ENCODE results near the gene SCN10A.

Gene SCN10A

DNA sequence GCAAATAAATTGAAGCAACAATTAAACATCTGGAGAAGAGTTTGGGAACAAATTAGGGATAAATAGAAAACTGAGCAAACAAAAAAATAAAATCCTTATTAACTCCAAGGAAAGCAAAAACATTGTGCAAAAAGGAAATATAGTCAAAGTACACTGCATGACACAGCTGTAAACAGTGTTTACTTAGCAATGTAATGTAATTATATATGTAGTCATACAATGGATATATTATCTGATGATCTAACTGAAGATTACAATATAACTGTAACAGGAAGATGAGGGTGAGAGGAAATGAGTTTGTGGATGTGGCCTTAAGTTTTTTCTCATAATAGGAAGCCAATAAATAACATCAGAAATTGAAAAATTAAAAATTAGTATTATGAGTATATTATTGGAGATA is 42.5 kb downstream of the SCN10A start:
- DNase-seq (ENCODE audit: low spot score), result no peak

DNA sequence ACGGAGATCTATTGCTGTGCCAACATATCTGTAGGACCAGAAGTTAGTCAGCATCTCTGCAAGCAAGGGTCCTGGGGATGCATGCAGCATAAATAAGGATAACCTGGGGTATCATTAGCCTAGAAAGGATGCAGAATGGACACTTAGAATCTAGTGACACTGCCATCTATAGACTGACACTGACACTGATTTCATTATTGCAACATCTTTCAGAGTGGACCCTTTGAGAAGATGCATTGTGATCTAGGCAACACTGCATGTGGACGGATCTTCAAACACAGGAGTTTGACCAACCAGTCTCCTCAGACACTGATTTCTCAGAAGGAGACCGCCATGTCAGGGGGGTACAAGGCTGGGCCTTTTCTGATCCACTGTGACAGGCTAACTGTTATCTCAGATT is 52.4 kb downstream of the SCN10A start:
- DNase-seq (ENCODE audit: low spot score), result no peak

DNA sequence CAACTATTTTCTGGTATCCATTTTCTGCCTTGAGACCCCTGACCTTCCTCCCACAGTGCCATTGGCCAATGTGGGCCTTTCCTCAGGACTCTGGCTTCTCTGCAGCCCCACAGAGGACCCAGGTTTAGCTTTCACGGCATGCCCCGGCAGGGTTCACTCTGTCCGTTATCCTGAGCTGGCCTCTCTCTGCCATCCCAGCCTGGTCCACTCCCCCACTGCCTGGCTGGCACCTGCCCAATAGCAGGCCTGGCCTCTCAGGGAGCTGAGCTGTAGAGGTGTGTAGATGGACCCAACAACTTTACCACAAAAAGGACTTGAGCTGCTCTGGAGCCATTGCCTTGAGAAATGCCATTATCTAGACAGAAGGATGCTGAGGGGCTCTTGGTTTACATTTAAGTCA is 57.5 kb downstream of the SCN10A start:
- no peak for DNase-seq (ENCODE audit: low spot score)

DNA sequence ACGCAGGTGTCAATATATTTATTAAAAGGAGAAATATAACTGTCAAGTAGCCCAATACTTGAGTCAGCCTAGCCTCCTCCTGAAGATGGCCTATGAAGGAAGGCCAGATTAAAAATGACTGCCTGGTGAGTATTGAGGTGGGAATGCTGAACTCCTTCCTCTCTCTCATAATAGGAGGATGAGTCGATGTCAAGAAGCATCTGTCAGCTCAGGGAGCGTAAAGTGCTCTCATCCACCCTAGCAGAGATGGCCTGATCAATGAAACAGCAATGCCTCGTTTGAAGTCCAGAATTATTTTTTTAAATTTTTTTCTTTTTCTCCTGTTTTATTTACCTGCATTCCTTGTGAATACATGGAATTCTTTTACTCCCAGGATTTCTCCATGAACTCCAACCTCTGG is 58.3 kb downstream of the SCN10A start:
- no peak for DNase-seq (ENCODE audit: low spot score)

DNA sequence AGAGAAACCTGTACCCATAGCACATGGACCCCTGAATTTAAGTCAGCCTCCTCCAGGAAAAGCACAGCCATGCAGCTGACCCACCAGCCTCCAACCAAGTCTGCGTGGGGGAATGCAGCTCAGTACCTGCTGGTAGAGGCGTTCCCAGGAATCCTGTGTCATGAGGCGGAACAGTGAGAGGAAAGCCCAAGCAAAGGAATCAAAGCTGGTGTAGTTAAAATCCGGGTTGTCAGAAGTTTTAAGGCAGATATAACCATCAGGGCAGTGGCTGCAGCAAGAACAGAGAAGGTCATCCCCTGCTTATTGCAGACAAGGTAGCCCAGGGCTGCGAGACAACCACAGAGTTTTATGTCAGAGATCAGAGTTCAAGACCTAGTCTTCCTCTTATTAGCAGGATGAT is 59.1 kb downstream of the SCN10A start:
- DNase-seq (ENCODE audit: low spot score), result no peak

DNA sequence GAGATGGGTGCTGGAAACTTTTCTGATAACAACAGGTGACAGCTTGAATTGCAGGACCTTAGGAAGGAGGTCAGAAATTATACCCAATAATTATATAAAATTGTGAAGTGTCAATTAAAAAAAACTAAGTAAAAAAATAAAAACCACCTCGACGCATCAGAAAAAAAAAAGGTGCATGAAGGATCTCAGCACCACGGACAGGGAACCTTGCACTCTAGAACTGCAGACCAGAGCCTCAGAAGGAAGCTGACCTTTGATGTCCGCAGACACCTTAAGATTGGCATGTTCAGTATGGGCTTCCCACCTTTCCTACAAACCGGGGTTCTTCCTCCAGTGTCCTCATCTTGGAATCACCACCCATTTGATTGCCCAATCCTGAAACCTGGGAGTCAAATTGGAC is 60.9 kb downstream of the SCN10A start:
- DNase-seq (ENCODE audit: low spot score), result no peak

DNA sequence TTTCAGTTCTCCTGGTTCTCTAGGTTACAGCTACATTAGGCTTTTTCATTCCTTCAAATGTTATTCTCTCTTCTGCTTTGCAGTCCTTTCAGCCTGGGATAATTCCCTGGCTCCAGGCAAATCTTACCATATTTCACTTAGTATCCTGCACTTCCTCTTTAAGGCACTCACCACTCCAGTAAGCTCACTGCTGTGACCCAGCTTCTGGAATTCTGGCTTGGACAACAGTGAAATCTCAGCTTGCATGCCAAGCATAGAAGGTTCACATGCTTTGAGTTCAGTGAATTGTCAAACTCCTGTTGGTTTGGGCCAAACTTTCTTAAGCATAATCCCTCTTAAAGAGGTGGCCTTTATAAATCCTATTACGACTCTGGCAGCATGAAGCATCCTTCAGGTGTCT is 69.4 kb downstream of the SCN10A start:
- DNase-seq (ENCODE audit: low spot score), result no peak

DNA sequence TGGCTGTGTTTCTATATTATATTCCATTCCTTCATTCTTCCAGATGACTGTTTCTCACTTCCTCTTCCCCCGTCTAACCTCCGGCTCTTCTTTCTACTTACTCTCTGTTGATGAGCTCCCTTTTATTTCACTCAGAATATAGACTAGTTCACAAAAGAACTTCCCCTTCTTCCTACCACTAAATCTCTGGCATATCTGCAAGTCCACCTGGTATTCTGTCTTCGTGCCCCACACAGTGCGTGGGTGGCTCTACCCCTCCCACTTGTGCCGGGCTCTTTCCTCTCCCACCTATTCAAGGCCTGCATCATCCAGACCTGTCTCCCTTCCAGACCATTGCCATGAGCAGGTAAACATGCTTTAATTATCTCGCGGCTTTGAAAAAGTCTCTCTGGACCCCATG is 73.0 kb downstream of the SCN10A start:
- no peak for DNase-seq (ENCODE audit: low spot score)

DNA sequence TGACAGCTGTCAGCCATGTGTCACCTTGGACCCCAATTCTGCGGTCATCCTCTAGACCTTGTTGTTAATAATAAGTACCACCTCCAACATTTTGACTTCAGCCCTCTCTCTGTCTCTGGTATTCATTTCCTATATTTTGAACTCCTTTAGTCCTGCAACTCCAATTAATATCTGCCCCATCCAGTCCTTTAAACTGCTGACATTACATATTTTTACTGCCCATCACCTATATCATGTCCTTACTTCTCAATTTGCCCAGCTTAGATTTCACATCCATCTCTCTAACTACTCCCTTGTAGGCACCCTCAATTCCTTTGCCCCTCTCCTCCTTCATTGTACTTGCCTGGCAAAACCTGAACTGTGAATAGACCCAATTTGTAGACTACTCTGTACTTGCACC is 73.5 kb downstream of the SCN10A start:
- no peak for DNase-seq (ENCODE audit: low spot score)

DNA sequence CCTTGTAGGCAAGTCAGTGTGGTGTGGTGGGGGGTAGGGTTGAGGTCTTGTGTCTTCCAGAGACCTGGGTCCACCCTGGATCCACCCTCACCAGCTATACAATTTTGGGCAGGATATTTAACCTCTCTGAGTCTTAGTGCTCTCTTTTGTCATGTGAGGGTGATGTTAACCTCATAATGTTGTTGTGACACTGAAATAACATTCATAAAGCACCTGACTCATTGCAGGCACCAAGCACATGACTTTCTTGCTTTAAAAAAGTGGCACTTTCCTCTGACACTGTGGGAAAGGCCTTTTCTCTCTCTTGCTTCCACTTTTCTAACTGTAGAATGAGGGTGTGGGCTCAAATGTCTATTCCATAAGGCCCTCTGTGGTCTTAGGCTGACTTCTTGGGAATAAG is 75.5 kb downstream of the SCN10A start:
- DNase-seq (ENCODE audit: low spot score), result no peak

DNA sequence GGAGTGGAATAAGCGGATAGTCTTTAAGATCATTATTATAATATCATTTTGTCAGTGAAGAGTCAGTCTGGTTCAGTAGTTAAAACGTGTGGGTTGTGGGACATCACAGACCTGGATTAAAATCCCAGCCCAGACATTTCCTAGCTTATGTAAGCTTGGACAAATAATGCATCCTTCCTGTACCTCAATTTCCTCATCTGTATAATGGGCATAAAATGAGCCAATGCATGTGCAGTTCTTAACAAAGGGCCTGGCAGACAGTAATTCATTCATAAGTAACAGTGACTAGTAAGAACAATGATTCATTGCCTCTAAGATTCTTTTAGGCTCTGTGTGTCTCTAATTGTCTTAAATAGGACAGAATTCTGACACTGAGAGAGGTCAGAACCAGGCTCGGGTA is 76.1 kb downstream of the SCN10A start:
- no peak for DNase-seq (ENCODE audit: low spot score)

DNA sequence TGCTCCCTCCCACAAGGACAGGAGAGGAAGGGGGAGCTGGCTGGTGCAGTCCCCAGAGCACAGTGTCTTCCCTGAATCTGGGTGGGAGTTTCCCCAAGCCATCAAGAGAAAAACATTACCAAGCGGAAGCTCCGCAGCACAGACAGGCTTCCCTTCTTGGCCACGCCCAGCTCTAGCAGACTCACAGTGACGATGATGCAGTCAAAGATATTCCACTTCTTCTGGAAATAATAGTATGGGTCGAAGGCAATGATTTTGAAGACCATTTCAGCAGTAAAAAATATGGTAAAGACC is 76.7 kb downstream of the SCN10A start:
- DNase-seq (ENCODE audit: low spot score), result no peak

DNA sequence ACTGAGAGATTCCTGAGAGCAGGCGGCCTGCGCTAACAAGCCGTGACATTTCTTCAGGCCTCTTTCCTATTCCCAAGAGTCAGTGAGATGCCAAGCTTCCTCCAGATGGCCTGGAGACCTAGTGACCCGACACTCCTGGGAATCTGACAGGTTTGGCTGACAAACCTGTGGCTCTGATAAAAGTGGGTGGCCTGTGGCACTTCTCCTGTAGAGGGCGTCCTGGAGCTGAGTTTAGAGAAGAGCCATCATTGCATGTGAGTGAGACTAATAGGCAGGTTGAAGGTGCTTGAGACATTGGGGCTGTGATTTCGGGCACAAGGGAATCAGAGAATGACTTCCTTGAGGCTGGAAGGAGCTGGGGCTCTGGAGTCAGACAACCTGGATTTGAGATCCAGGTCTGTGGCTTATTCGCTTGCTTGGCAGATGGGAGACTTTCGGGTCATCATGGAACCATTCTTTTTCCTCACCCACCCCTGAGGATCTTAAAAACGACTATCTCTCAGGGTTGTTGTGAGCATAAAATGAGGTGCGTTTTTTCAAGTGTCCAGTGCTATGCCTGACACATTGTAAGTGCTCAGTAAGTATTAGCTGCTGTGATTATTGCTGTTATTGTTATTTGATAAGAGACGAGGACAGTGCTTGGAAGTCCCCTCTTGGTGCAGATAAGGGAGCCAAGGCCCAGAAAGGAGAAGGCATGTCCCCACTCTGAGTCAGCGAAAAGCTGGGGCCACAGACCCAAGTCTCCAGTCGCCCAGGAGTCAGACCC is 77.2 kb downstream of the SCN10A start:
- DNase-seq (ENCODE audit: low spot score), result peak; percentile 16

DNA sequence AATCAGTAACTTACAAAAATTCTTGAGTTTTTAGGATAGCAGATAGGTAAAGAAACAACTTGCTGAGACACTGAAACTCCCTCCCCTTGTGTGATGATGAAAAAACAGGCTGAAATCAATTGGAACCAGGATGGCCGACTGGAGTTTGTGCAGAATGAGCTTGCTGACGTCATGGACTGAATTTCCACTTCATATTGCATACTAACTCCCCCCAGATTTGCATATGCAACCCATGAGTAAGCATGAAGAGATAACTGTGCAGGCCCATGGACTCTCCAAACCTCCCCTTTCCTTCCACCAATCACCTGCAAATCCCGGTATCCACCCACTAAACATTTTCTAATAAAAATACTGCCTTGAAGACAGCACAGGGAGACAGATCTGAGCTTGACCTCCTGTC is 84.5 kb downstream of the SCN10A start:
- no peak for DNase-seq (ENCODE audit: low spot score)

DNA sequence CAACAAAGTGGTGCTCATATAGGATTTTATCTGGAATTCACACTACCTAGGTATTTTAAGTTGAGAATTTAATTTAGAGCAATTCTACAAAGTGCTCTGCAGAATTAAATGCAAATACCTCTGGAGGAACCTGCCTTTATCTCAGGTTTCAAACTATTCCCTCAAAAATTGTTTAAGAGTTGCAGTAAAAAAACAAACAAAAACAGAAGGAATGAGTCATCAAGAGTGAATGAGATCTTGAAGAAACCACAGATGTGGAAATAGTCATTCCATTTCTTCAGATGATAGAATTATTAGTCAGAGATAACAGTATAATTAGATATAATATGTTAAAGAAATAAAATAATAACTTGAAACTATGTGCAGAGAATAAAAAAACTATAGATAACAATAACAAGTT is 85.7 kb downstream of the SCN10A start:
- no peak for DNase-seq (ENCODE audit: low spot score)

DNA sequence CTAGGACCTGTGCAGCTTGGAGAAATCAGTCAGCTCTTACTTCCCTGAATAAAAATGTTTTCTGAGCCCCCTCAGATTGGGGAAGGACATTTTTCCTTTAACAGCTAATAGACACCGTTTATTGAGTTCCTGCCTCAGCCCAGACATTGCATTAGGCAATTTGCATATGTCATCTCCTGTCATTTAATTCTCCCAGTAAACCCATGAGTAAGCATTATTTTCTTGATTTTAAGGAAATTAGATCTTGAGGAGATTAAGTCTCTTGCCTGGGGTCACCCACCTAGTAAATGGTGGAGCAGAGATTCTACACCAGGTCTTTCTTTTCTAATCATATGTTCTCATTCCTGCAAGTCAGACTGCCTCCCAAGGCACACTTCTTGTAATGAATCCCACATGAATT is 88.0 kb downstream of the SCN10A start:
- DNase-seq (ENCODE audit: low spot score), result no peak

DNA sequence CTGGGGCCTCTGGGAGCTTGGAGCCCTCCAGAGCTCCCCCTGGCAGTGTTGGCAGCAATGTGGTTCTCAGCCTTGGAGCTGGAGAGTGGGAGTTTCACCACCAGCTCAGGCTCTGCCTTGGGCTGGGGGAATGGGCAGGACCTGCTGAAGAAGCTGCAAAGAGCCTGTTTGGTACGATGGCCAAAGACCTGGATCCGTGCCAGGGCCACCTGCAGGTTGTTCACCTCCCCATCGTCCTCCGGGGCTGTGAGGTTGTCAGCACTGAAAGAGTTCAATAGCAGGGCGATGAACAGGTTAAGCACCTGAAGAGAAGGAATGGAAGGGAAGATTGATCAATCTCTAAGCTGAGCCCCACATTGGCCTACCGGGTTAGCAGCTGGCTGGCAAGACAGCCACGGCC is 89.3 kb downstream of the SCN10A start:
- DNase-seq (ENCODE audit: low spot score), result no peak

DNA sequence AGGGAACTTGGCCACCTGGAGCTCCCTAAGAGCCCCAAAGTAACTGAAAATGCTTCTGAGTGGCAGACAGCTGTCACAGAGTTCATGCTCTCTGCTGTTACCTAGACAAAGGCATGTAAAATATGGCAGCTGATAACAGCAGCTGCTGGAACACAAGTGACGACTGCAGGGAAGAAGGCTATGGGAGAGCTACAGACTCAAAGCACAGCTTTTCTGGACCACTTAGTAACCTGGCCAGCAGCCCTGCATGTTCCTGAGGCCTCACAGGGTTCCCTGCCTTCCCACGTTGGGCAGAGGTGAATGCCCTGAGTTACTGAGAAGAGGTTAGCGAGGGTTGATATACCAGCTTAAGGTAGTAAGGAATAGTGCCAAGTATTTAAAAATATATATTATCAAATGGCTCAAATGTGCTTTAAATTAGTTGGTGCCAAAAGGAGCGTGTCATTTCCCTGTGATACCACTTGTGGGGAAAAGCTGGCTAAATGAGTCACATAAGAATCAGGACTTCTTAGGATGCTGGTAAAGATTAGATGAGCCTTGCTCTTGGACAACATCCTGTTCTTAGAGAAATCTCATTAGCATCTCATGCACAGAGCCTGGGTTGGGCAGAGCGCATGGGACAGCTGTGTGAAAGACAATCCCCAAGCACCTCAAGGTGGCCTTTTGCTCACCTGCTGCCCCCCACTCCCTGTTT is 90.1 kb downstream of the SCN10A start:
- DNase-seq (ENCODE audit: low spot score), result no peak

DNA sequence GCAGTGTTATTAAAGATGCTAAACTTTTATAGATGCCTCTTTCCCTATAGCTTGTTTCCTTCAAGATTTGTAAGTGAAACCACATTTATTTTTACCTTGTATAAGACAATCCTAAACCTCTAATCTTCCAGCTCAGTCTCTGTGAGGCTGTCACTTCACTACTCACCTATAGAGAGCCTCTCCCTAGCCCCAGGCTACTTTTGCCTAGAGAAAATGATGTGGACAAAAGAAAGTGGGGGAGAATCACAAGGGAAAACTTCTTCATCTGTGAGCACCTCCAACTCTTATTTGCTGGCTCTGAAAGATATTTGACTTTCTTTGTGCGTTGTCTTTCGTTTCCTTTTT is 91.7 kb downstream of the SCN10A start:
- no peak for DNase-seq (ENCODE audit: low spot score)

DNA sequence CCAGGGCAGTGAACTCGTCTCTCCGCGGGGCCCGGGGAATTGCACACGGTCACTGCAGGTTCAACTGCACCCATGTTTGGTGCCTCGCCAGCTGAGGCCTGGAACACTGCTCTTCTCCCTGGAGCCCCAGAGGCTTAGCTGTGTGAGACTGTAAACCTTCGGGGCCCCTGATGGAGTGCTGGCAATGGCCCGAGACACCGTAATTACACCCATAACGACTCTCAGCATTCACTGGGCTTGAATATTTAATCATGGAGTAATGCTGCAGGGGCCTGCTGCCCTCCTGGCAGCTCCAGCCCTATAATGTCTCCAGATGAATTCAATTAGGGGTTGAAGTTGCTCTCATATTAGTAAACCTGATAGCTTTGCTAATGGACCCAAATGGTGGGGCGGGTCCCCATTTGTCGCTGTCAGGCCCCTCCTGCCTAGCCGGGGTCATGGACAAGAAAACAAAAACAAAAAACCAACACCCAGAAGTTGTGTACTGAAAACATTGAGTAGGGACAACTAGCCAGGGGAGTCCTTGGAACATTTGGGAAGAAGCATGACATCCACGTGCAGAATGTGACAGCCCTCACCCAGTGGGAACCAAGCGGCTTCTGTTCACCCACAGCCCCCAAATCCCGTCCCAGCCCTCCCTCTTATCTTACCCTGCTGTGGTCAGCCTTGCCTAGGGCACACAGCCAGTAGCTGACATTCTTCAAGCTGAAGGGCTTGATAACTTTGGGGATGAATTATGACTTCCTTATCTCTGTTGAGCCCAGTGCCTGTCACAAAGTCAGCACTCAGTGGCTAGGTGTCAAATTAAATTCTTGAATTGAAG is 92.2 kb downstream of the SCN10A start:
- DNase-seq (ENCODE audit: low spot score), result no peak

DNA sequence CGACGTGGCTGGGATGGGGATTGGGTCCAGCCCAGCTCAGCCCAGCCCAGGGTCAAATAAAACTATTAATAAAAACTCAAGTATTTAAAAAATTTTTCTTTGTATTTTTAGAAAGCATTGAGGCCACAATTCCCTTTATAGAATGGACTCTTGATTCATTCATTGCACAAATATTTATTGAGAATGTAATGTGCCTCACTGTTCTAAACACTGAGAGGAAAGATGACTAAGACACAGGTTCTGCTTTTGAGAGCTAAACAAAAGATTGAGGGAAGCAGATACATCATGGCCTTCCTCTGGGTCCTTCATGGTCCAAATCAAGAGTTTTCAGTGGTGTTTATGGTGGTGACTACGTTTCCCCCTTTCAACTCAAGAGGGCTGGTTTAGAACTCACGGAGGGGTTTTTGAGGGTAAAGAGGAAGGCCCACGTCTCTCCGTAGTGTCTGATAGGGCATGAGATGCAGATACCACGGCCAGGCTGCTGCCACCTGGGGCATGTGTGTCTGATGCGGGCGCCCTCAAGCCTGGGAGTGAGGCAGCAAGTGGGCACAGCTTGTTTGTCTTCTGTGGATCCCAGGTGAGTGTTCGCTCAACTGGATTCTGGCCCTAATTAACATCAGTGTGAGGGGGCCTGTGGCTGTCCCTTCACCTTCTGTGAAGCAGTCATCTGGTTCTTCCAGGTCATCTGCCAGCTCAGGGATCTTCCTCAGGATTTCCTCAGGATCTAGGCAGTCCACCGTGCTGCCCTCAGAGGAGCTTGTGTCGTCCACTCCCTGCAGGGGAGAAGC is 93.0 kb downstream of the SCN10A start:
- DNase-seq (ENCODE audit: low spot score), result no peak

DNA sequence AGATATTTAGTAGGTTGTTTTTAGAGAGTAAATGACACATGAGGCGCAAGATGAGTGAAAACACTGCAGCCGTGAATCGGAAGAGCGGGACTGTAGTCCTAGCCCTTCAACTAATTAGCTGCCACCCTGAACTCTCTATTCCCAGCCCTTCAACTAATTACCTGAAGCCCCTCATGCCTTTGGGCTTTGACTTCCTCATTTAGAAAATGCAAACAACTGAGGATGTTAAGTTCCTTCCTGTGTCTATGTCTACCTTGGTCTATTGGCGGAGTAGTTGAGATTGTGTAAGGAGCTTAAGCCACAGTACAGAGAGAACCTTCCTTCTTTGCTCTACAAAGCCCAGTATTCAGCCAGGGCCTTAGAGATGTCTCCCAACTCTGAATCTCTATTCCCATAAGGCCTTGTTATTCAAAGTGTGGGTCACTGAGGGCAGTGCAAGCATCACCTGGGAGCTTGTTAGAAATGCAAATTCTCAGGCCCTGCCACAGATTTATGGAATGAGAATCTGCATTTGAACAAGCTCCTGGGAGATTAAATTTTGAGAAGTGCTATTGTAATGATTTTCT is 94.7 kb downstream of the SCN10A start:
- no peak for DNase-seq (ENCODE audit: low spot score)

All from cerebellar cortex (tissue), 1 donor.